Head of caudate nucleus (tissue), 42 donors: ENCODE measurements around the gene MYOM1.

Experiments used
- DNase-seq, 42 donors: peaks; one replicate each; pipeline versions ENCODE4 v3.0.0 to v3.0.0-alpha.2; 2020 to 2021; ENCODE audit warnings: mixed read lengths in 7 of 42
- intact Hi-C: fragments of 100-400 bp; cut with DNase I; formaldehyde crosslinking; loops from one replicate; pipeline ENCODE4 v1.15.0; 2022

MYOM1 gene

GRCh38 chr18:3164381-3164780, 55.4 kb downstream of the MYOM1 start:
- no peak for DNase-seq
- intact Hi-C loops = no loop called here

GRCh38 chr18:3163968-3164367, 55.8 kb downstream of the MYOM1 start:
- DNase-seq = no peak
- intact Hi-C loops = no loop called here

GRCh38 chr18:3162181-3162580, 57.6 kb downstream of the MYOM1 start:
- intact Hi-C loops = no loop called here
- DNase-seq = peak in 1 of 42 donors; percentile 8

- intact Hi-C loops = loop anchor here (10.0 kb wide), 1 partner anchor 225 kb away; no protein-coding TSS in a partner anchor
- DNase-seq = no peak
These were observed 59.9 kb downstream of the MYOM1 start for GRCh38 chr18:3159830-3160229.

- no peak for DNase-seq
- intact Hi-C loops = loop anchor here (10.0 kb wide), 1 partner anchor 223 kb away; no protein-coding TSS in a partner anchor
These were observed 62.2 kb downstream of the MYOM1 start for GRCh38 chr18:3157606-3158005.

GRCh38 chr18:3157086-3157485, 62.7 kb downstream of the MYOM1 start:
- intact Hi-C loops = loop anchor here (10.0 kb wide), 1 partner anchor 222 kb away; no protein-coding TSS in a partner anchor
- no peak for DNase-seq

GRCh38 chr18:3156325-3156640, 63.5 kb downstream of the MYOM1 start:
- intact Hi-C loops = loop anchor here (10.0 kb wide), 1 partner anchor 221 kb away; no protein-coding TSS in a partner anchor
- no peak for DNase-seq

GRCh38 chr18:3154214-3154613, 65.6 kb downstream of the MYOM1 start:
- no peak for DNase-seq
- intact Hi-C loops = loop anchor here (10.0 kb wide), 1 partner anchor 219 kb away; no protein-coding TSS in a partner anchor

- no peak for DNase-seq
- intact Hi-C loops = loop anchor here (10.0 kb wide), 1 partner anchor 218 kb away; no protein-coding TSS in a partner anchor
These were observed 66.6 kb downstream of the MYOM1 start for GRCh38 chr18:3153107-3153704.

GRCh38 chr18:3152294-3152693, 67.5 kb downstream of the MYOM1 start:
- intact Hi-C loops = loop anchor here (10.0 kb wide), 1 partner anchor 217 kb away; no protein-coding TSS in a partner anchor
- no peak for DNase-seq

GRCh38 chr18:3151399-3152264, 68.1 kb downstream of the MYOM1 start:
- DNase-seq = peak in 5 of 42 donors; percentile 7 to 27 (median 26)
- intact Hi-C loops = loop anchor here (10.0 kb wide), 1 partner anchor 217 kb away; no protein-coding TSS in a partner anchor

GRCh38 chr18:3150688-3151087, 69.1 kb downstream of the MYOM1 start:
- intact Hi-C loops = loop anchor here (10.0 kb wide), 1 partner anchor 216 kb away; no protein-coding TSS in a partner anchor
- DNase-seq = no peak

GRCh38 chr18:3150274-3150673, 69.5 kb downstream of the MYOM1 start:
- intact Hi-C loops = loop anchor here (10.0 kb wide), 1 partner anchor 215 kb away; no protein-coding TSS in a partner anchor
- DNase-seq = no peak

GRCh38 chr18:3148930-3149535, 70.7 kb downstream of the MYOM1 start:
- intact Hi-C loops = no loop called here
- no peak for DNase-seq

- intact Hi-C loops = no loop called here
These were observed 71.7 kb downstream of the MYOM1 start for GRCh38 chr18:3147935-3148554.

GRCh38 chr18:3140986-3141639, 78.7 kb downstream of the MYOM1 start:
- intact Hi-C loops = no loop called here

More at GRCh38 chr18:3147935-3148554, 71.7 kb downstream of the MYOM1 start:
- no peak for DNase-seq

GRCh38 chr18:3140342-3140741, 79.4 kb downstream of the MYOM1 start:
- DNase-seq = no peak
- intact Hi-C loops = no loop called here

More at GRCh38 chr18:3140986-3141639, 78.7 kb downstream of the MYOM1 start:
- DNase-seq = no peak

GRCh38 chr18:3139406-3139805, 80.4 kb downstream of the MYOM1 start:
- DNase-seq = no peak
- intact Hi-C loops = no loop called here
